SJCRH30 (cell line): ENCODE measurements around the gene NCAM1. TPM values are rescaled to one million over a fixed set of nuclear protein-coding genes. Genes with fewer than 3 reads are reported as not detected.
A peak's percentile ranks its signal among the peaks of the same experiment; 100 is the strongest.

Experiments
- DNase-seq, 2 experiments: peaks; one replicate each; pipeline ENCODE4 v3.0.0-alpha.2; 2015 to 2020
- H3K27ac ChIP-seq: fragments of 250-450 bp; sonication (Bioruptor Pico); 2 replicates; pipeline ENCODE4 v1.5.1; 2020; ENCODE audit warnings: mild to moderate bottlenecking, moderate library complexity
- H3K27me3 ChIP-seq: fragments of 250-450 bp; sonication (Bioruptor Pico); 2 replicates; pipeline ENCODE4 v1.5.1; 2020; ENCODE audit warnings: mild to moderate bottlenecking, moderate library complexity
- H3K36me3 ChIP-seq: fragments of 250-450 bp; sonication (Bioruptor Pico); 2 replicates; pipeline ENCODE4 v1.5.1; 2020; ENCODE audit warnings: mild to moderate bottlenecking, moderate library complexity
- H3K4me1 ChIP-seq: fragments of 250-450 bp; sonication (Bioruptor Pico); 2 replicates; pipeline ENCODE4 v1.5.1; 2020; ENCODE audit warnings: mild to moderate bottlenecking, moderate library complexity
- H3K4me3 ChIP-seq: fragments of 250-450 bp; sonication (Bioruptor Pico); 2 replicates; pipeline ENCODE4 v1.5.1; 2020; ENCODE audit warnings: mild to moderate bottlenecking, moderate library complexity
- H3K9me3 ChIP-seq: fragments of 250-450 bp; sonication (Bioruptor Pico); replicated peaks from 2 replicates; pipeline ENCODE4 v1.5.1; 2020; ENCODE audit warnings: mild to moderate bottlenecking, moderate library complexity
- total RNA-seq: library from RNA; depleted of rRNA; stranded (reverse); fragments of >200 nt; shearing (Covaris generic); gene quantifications from 2 replicates; pipeline ENCODE4 v1.2.3, GENCODE V29; 2014

NCAM1 gene
- total RNA-seq, 1 experiment from 2014 or later = 86.8 TPM

DNA sequence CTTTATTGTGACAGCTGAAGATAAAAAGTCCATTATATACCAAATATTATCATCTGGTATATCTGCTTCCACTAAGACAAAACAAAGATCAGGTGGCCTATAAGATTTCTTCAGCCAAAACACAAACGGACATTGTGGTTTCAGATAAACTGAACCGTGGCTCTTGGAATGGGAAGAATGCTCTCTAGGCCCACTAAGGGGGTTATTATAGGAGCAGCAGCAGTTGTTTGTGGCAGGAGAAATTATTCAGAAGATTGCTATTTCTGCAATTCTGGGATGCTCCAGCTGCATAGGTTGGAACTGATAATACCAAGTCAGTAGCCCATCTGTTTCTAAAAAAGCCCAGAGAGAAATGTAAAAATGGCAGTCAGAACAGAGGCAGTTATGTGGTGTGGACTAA, 145.3 kb downstream of the NCAM1 start:
- Histone ChIP-seq H3K4me1 (peaks cover 28% of the 10 kb centered on the region), H3K27ac (peak overlapping the region; percentile 68), H3K4me3 (0 out of 2 replicates have a peak overlapping the region, but pooled peaks have one; percentile 1), H3K9me3 (no peaks in the 10 kb centered on the region), H3K36me3 (no peaks in the 10 kb centered on the region), H3K27me3 (no peaks in the 10 kb centered on the region)
- peak; percentile 64 to 81 for DNase-seq

DNA sequence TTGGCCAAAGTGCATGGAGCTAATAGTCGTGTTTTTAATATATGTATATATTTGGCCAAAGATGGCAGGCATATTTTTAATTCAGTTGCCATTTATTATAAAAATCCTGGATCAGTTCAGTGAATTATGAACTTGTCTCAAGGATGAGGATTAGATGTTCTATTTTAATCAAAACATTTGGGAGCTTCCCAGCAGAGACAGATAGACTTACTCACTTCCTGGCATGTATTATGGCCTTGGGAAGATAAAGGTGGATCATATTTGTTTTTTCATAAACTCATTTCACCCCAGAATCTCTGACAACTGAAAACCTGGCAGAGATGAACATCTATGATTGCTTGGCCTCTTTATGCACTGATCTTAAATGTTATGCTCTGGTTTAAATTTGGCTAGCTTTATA, 148.8 kb downstream of the NCAM1 start:
- Histone ChIP-seq H3K27ac (no peak overlapping the region), H3K36me3 (no peaks in the 10 kb centered on the region), H3K4me3 (no peak overlapping the region), H3K27me3 (no peaks in the 10 kb centered on the region), H3K4me1 (peaks cover 28% of the 10 kb centered on the region), H3K9me3 (no peaks in the 10 kb centered on the region)
- DNase-seq = no peak

DNA sequence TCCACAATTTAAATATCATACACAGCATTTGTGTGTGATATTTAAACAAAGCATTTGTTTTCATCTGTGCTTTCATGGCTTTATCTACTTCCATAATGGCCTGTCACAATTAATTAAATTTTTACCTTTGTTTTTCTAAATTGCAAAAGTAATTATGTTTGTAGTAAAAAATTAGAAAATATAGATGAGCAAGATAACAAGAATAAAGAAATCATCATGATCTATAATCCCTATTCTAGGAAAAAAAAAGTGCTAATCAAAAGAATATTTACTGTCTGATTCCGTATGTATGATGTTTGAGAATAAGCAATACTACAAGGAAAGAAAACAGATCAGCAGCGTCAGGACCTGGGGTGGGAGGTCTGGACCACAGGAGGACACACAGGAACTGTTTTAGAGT, 149.9 kb downstream of the NCAM1 start:
- Histone ChIP-seq H3K9me3 (no peaks in the 10 kb centered on the region), H3K27ac (no peak overlapping the region), H3K36me3 (no peaks in the 10 kb centered on the region), H3K4me1 (peaks cover 19% of the 10 kb centered on the region), H3K27me3 (no peaks in the 10 kb centered on the region), H3K4me3 (no peak overlapping the region)
- no peak for DNase-seq

DNA sequence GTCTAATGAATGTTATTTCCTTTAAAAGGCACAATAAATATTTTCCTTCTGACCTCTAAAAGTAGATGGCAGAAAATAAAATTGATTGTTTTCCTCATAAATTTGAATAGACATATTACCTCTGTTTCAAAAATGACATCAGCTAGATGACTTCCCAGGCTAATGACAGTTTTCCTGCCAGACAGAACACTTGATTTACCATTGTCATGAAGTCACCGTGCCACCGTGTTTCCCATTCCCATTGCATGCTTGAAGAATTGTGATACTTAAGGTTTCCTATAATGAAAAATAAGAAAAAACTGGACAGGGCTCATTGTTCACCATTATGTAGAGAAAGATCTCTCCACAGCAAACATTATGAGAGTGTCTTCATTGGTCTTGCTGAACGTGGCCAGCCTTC, 151.1 kb downstream of the NCAM1 start:
- DNase-seq = no peak
- Histone ChIP-seq H3K4me1 (peaks cover 14% of the 10 kb centered on the region), H3K27me3 (no peaks in the 10 kb centered on the region), H3K9me3 (no peaks in the 10 kb centered on the region), H3K27ac (no peak overlapping the region), H3K36me3 (no peaks in the 10 kb centered on the region), H3K4me3 (no peak overlapping the region)

DNA sequence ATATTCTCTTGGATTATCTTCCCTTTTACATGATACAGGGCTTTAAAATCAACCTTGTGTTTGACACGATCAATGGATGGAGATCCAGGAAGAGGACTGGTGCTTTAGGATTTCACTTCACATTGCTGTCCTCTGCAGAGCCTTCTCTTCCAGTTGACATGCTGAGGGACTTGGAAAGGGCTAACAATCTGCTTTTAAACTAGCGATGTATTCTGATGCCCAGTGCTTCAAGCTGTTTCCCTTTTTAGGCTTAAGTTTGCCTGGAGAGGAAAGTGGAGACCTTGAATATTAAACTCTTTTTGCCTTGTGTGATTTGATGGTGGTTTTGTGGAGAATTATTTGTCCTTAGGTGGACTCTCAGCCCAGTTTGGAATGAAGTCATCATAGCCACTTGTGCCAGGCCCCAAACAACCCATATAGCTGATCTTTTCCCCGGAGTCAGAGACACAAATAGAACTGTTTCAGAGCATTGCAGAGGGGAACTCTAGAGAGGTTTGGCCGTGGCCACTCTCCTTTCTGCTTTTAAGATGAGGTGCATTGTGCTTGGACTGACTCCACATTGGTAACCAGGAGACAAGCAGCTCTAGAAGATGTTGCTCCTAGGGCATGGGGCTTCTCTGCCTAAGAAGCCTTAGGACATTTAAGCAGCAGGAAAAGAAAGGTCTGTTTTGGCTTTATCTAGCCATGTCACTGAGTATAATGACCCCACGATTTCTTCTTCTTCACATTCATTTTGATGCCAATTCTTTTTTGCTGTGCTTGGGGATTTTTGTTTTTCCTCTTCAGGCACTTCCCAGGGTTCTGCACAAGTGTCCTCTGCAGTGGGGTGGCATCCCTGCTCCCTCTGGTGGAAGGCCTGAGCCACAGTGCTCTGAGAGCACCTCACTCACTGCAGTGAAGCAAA, 152.8 kb downstream of the NCAM1 start:
- Histone ChIP-seq H3K27me3 (no peaks in the 10 kb centered on the region), H3K9me3 (no peaks in the 10 kb centered on the region), H3K27ac (no peak overlapping the region), H3K36me3 (no peaks in the 10 kb centered on the region), H3K4me1 (peaks cover 25% of the 10 kb centered on the region), H3K4me3 (no peak overlapping the region)
- DNase-seq = peak; percentile 48 to 62

DNA sequence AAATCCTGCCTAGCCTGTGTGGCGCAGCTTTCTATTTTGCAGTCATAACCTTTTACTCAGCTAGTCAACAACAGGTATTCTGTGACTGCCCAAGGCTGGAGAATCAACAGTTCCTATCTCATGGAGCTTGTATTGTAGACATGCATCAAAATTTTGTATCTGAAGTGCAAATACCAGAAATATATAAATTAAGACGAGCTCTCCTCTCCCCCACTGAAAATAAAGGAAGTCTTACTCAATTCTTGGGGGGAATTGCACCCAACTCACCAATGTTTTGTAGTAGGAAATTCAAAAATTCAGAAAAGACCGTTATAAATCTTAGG, 153.4 kb downstream of the NCAM1 start:
- Histone ChIP-seq H3K27me3 (no peaks in the 10 kb centered on the region), H3K9me3 (no peaks in the 10 kb centered on the region), H3K36me3 (no peaks in the 10 kb centered on the region), H3K4me1 (peaks cover 28% of the 10 kb centered on the region), H3K4me3 (no peak overlapping the region), H3K27ac (no peak overlapping the region)
- no peak for DNase-seq

DNA sequence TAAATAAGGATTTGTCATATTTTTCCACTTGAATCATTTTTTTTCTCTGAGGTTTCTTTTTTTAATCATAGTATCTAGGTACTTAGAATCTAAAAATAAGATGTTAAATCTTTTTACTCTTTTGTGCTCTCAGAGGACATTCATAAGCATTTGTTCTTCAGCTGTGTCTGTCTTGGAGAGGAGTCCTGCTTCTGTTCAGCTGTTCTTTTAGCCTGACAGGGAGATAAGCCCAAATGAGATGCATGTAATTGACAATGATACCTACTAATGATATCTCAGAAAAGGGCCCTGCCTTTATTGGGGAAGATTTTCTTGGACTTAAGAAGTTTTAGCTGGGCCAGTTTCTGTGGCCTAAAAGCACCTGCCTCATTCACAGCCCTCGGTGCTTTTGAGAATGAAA, 156.9 kb downstream of the NCAM1 start:
- peak in 1 of 2 experiments; percentile 58 for DNase-seq
- Histone ChIP-seq H3K36me3 (no peaks in the 10 kb centered on the region), H3K4me3 (no peak overlapping the region), H3K4me1 (peaks cover 21% of the 10 kb centered on the region), H3K9me3 (no peaks in the 10 kb centered on the region), H3K27ac (peak overlapping the region; percentile 58), H3K27me3 (no peaks in the 10 kb centered on the region)

DNA sequence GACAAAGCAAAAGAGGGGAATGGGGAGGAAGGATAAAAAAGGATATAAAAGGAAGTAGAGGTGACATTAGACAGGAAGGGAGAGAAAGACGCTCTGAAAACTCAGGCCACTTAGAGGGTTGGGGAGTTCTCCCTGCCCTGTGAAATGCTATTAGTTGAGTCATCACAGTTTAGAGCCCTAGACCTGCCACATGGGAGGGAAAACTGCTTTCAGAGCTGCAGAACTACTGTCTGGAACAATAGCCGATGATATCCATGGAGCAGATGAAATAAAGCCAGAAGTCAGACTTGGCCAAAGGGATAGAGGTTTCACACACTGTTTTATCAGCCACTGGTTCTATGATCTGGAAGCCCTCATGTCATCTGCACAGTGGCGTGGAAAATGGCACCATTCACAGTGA, 157.9 kb downstream of the NCAM1 start:
- peak overlapping the region; percentile 58 for H3K27ac ChIP-seq
- no peaks in the 10 kb centered on the region for H3K9me3 ChIP-seq

DNA sequence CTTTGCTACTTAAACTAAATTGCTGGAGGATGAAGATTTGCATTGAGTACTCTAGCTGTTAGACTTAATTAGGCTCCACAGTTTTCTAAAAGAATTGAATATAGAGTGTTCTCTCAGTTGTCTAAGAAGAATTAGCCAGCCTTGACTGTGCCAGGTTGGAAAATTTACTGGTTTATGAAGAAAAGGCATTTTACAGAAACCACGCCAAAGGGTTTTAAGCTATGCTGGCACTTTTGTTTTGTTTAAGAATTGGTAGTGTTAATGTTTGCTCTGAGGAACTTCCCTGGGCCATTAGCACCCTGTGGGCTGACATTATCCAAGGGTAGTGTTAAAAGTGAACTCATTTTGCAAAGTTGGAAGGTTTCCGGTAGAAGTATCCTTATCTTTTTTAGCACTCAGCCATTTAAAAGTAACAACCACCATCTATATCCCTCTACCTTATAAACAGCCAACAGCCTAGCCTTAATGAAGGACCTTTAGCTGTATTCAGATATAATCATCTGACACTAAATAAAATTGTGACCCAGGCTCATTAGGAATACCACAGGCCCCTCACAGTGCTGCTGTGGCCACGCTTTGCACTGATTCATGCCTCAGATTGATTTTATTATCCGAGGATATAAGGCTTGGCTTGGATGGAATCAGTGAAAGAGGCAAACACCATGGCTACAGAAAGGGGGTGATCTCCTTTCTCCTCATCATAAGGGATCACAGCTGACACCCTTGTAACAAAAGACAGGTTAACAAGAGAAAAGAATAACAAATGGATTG, 158.9 kb downstream of the NCAM1 start:
- H3K27ac ChIP-seq = no peak overlapping the region
- no peaks in the 10 kb centered on the region for H3K27me3 ChIP-seq
- no peaks in the 10 kb centered on the region for H3K9me3 ChIP-seq
- no peak for DNase-seq
- H3K4me1 ChIP-seq = peaks cover 21% of the 10 kb centered on the region
- H3K36me3 ChIP-seq = no peaks in the 10 kb centered on the region
- no peak overlapping the region for H3K4me3 ChIP-seq

More for the DNA sequence above, 157.9 kb downstream of the NCAM1 start:
- no peaks in the 10 kb centered on the region for H3K36me3 ChIP-seq
- H3K4me3 ChIP-seq = no peak overlapping the region
- H3K27me3 ChIP-seq = no peaks in the 10 kb centered on the region
- DNase-seq = peak in 1 of 2 experiments; percentile 22
- H3K4me1 ChIP-seq = peaks cover 21% of the 10 kb centered on the region

DNA sequence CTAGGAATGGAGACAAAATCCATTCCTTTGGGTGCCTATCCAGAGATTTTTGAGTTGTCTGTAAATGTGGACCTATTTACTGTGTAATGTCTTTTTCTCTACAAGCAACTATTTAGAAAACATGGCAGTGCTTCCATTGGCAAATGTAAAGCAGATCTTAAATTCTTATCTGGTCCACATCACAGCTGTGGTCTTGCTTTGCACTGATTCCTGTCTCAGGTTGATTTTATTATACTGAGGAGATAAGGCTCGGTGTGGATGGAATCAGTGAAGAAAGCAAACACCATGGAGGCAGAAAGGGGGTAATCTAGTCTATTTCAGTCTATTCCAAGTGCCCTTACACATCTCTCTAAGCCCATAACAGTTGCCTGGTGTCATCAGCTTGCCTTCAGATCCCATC, 160.5 kb downstream of the NCAM1 start:
- Histone ChIP-seq H3K4me1 (peaks cover 21% of the 10 kb centered on the region), H3K36me3 (no peaks in the 10 kb centered on the region), H3K9me3 (no peaks in the 10 kb centered on the region), H3K27me3 (no peaks in the 10 kb centered on the region), H3K27ac (no peak overlapping the region), H3K4me3 (no peak overlapping the region)
- no peak for DNase-seq

DNA sequence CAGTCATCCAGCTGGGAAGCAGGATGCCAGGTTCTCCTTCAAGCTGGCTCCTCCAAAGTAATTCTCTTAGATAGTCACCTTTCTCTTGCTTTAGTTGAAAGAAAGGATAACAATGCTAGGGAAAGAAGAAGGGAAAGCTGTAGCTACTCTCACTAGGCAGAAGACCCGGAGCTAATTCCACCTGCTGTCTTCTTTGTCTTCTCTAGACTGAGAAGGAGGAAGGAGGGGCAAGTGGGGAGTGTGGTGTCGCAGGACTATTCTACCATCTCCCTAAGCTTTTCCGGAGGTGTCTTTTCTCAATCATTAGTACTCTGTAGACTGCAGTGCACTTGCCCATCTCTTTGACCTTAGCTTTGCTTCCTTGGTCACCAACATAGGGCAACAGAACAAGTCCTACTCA, 162.8 kb downstream of the NCAM1 start:
- Histone ChIP-seq H3K27ac (no peak overlapping the region), H3K4me3 (no peak overlapping the region)
- no peak for DNase-seq

DNA sequence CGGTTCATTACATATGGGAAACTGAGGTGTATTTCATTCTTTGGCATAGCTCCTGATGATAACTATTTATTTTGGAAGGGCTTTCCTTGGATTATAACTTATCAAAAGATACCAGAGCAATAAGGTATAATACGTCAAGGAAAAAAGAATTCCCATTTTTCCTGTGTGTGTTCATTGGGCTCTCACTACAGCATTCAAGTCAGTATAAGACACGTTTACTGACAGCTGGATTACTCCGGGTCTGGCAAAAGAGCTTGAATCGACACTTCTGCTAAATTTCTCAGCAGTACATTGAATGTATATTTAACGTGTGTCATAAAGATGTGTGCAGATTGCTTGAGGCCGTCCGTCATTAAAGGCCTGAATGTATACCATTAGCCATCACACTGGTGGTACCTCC, 163.4 kb downstream of the NCAM1 start:
- Histone ChIP-seq H3K36me3 (no peaks in the 10 kb centered on the region), H3K4me1 (peaks cover 4% of the 10 kb centered on the region; the same call in 1 of the 2 replicates), H3K9me3 (no peaks in the 10 kb centered on the region), H3K27me3 (no peaks in the 10 kb centered on the region), H3K4me3 (no peak overlapping the region), H3K27ac (no peak overlapping the region)
- no peak for DNase-seq

More for the DNA sequence above, 162.8 kb downstream of the NCAM1 start:
- H3K4me1 ChIP-seq = peaks cover 7% of the 10 kb centered on the region; the same call in 1 of the 2 replicates
- no peaks in the 10 kb centered on the region for H3K27me3 ChIP-seq
- H3K36me3 ChIP-seq = no peaks in the 10 kb centered on the region
- no peaks in the 10 kb centered on the region for H3K9me3 ChIP-seq

DNA sequence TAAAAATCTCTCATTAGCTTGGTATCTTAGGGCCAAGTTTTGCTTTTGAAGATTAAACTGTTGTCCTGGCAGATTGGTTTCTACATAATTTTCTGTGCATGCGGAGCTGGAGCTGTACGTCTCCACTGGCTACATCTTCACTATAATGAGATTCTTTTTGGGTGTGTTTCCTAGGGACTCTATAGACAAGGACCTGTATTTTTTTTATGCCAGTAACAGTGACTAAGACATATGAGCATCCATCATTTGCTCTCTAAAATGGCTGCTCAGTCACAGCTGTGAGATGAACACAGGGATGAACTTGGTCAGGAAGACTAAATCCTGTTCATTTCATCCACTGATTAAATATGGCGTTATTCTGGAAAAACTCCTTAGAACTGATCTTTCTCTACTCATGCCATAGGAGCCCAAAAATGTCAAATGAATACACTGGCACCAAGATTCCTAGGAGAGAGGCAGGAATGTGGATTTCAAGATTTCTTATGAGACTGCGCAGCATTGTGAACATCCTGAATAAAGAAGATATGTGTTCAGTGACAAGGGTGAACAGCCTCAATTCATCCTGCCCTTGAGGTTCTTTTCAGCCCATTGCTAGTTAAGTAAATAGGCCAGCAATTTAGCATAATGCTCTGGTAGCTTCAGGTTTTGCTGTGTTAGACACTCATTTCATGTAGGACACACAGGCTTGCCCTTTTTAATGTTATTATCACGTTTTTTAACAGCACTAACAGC, 168.2 kb downstream of the NCAM1 start:
- H3K4me3 ChIP-seq = no peak overlapping the region
- DNase-seq = no peak
- H3K27me3 ChIP-seq = no peaks in the 10 kb centered on the region
- H3K36me3 ChIP-seq = no peaks in the 10 kb centered on the region; the same call in 1 of the 2 replicates
- peaks cover 4% of the 10 kb centered on the region; the same call in 1 of the 2 replicates for H3K4me1 ChIP-seq
- no peaks in the 10 kb centered on the region for H3K9me3 ChIP-seq
- H3K27ac ChIP-seq = no peak overlapping the region

DNA sequence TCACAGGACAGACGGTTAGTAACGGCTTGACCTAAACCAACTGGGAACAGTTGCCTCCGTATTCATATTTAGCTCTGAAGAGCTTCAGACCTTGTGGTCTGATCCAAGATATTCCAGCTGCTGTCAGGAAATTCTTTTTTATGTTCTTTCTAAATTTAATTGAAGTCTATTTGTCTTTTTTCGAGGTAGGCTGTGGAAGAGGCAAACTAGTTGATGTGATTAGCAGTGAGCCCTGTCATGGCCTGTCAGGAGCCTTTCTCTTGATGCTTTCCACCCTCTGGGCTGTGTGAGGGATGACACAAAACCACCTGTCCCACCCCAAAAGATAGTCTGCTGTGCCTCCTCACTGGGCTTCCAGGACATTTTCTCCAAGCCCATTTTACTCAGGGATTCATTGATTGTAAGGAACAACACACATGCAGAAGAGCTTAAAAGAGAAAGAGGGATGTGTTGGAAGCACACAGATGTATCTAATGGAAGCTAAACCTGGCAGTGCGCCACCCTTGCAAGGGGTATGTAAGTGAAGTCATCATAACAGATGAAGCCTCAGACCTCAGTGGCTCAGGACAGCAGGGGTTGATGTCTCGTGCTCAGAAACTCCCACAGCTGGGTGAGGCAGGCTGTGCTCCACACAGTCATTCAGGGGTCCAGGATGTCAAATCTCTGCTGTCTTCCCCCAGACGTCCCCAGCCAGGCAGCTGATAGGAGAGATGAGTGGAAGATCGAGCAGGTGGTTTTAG, 170.0 kb downstream of the NCAM1 start:
- no peaks in the 10 kb centered on the region for H3K27me3 ChIP-seq
- DNase-seq = peak in 1 of 2 experiments; percentile 32
- H3K27ac ChIP-seq = no peak overlapping the region
- H3K4me3 ChIP-seq = no peak overlapping the region
- peaks cover 4% of the 10 kb centered on the region; the same call in 1 of the 2 replicates for H3K4me1 ChIP-seq
- peaks cover 3% of the 10 kb centered on the region for H3K36me3 ChIP-seq
- H3K9me3 ChIP-seq = no peaks in the 10 kb centered on the region
